Epithelial cell of prostate (primary cell): Measurements from ENCODE around the gene CHRNB4.
"Not testable (repeated sequence)": the region's sequence is repeated elsewhere in the genome, so short reads cannot be mapped to it uniquely, and the experiment has no call there.

Experiments used
- DNase-seq: peaks from one replicate; pipeline ENCODE4 v3.0.0-alpha.2; 2011; ENCODE audit warnings: low read depth, low spot score
- H3K27ac ChIP-seq: fragments of 450-650 bp; 2 replicates; pipeline ENCODE4 v1.5.1; 2017; ENCODE audit warnings: mild to moderate bottlenecking

The CHRNB4 gene

GRCh38 chr15:78641102-78641748, at the start of gene CHRNB4:
Gene CHRNB4 (minus strand): TSS chr15:78641210. CDS start chr15:78641133, 77 bp downstream.
- DNase-seq, result no peak
- H3K27ac ChIP-seq, result no peak within 1 kb of the TSS

GRCh38 chr15:78689626-78690025, 48.6 kb upstream of the CHRNB4 start:
- DNase-seq, result no peak
- no peak overlapping the region for H3K27ac ChIP-seq

- no peak overlapping the region for H3K27ac ChIP-seq
- no peak for DNase-seq
Observed at GRCh38 chr15:78685925-78686324, 44.9 kb upstream of the CHRNB4 start.

- DNase-seq, result no peak
- no peak overlapping the region for H3K27ac ChIP-seq
Observed at GRCh38 chr15:78685159-78685921, 44.3 kb upstream of the CHRNB4 start.

GRCh38 chr15:78684657-78685056, 43.6 kb upstream of the CHRNB4 start:
- DNase-seq, result no peak
- H3K27ac ChIP-seq, result no peak overlapping the region

GRCh38 chr15:78683599-78683998, 42.6 kb upstream of the CHRNB4 start:
- not testable (repeated sequence) for DNase-seq

GRCh38 chr15:78682693-78683410, 41.8 kb upstream of the CHRNB4 start:
- DNase-seq, result no peak
- H3K27ac ChIP-seq, result no peak overlapping the region

More at GRCh38 chr15:78683599-78683998, 42.6 kb upstream of the CHRNB4 start:
- H3K27ac ChIP-seq, result not testable (repeated sequence)

GRCh38 chr15:78682004-78682651, 41.1 kb upstream of the CHRNB4 start:
- H3K27ac ChIP-seq, result no peak overlapping the region
- no peak for DNase-seq

GRCh38 chr15:78681281-78682003, 40.4 kb upstream of the CHRNB4 start:
- DNase-seq, result no peak
- H3K27ac ChIP-seq, result no peak overlapping the region

- DNase-seq, result no peak
Observed at GRCh38 chr15:78680431-78681075, 39.5 kb upstream of the CHRNB4 start.

GRCh38 chr15:78679089-78679511, 38.1 kb upstream of the CHRNB4 start:
- DNase-seq, result no peak
- H3K27ac ChIP-seq, result no peak overlapping the region

More at GRCh38 chr15:78680431-78681075, 39.5 kb upstream of the CHRNB4 start:
- no peak overlapping the region for H3K27ac ChIP-seq

GRCh38 chr15:78676424-78677110, 35.6 kb upstream of the CHRNB4 start:
- no peak overlapping the region for H3K27ac ChIP-seq
- DNase-seq, result no peak

GRCh38 chr15:78675617-78676360, 34.8 kb upstream of the CHRNB4 start:
- no peak overlapping the region for H3K27ac ChIP-seq

GRCh38 chr15:78675206-78675605, 34.2 kb upstream of the CHRNB4 start:
- H3K27ac ChIP-seq, result no peak overlapping the region
- DNase-seq, result no peak

More at GRCh38 chr15:78675617-78676360, 34.8 kb upstream of the CHRNB4 start:
- DNase-seq, result no peak

GRCh38 chr15:78673917-78674444, 33.0 kb upstream of the CHRNB4 start:
- DNase-seq, result no peak
- H3K27ac ChIP-seq, result no peak overlapping the region

- no peak for DNase-seq
- H3K27ac ChIP-seq, result no peak overlapping the region
Observed at GRCh38 chr15:78673476-78673875, 32.5 kb upstream of the CHRNB4 start.

GRCh38 chr15:78672285-78673014, 31.4 kb upstream of the CHRNB4 start:
- DNase-seq, result peak; percentile 26

More at GRCh38 chr15:78672285-78673014, 31.4 kb upstream of the CHRNB4 start:
- H3K27ac ChIP-seq, result no peak overlapping the region
